ENCODE measurements around the gene ZNF334.

Gene ZNF334

DNA sequence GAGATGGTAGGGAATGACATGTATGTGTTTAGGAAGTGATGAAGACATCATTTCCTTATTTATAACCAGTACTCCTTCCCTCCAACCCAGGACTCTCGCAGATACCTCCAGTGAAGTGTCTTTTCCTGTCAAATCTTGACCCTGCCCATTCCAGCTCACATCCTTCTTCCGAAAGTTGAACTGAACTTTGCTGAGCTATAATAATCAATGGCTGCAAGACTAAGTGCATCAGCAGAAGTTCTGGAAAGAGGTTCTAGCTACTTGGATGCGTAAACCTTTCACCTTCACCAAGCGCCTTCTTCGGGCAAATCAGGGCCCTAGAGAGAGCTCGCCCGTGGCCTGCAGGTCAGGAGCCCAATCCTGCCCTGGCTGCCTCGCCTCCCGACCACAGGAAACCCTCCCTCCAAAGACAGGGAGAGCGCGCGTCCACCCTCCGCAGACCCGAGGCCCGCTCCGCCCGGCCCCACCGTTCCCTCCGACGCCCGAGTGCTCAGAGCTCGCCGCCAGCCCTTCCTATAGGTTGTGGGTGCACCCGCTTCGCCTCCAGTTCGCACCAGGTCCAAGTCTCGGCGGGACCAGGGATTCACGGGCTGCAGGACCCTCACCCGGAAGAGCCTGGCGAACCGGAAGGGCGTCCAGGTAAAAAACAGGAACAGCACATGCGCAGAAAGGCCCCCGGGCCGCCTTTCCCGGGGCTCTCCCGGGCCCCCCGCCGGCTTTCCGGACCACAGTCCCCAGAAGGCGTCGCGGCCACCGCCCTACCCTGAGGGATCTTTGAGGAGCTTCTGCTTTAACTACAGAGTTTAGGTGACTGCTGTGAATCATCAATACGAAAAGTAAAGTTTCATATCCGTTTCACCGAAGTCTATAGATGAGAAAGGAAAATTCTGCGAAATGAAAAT, at the start of gene ZNF334:
Gene ZNF334 (minus strand): TSS at position 617 of the 902 bp plus-strand sequence. CDS start 1,457 bp downstream, outside the sequence.
- TF ChIP-seq, protein P1, sequence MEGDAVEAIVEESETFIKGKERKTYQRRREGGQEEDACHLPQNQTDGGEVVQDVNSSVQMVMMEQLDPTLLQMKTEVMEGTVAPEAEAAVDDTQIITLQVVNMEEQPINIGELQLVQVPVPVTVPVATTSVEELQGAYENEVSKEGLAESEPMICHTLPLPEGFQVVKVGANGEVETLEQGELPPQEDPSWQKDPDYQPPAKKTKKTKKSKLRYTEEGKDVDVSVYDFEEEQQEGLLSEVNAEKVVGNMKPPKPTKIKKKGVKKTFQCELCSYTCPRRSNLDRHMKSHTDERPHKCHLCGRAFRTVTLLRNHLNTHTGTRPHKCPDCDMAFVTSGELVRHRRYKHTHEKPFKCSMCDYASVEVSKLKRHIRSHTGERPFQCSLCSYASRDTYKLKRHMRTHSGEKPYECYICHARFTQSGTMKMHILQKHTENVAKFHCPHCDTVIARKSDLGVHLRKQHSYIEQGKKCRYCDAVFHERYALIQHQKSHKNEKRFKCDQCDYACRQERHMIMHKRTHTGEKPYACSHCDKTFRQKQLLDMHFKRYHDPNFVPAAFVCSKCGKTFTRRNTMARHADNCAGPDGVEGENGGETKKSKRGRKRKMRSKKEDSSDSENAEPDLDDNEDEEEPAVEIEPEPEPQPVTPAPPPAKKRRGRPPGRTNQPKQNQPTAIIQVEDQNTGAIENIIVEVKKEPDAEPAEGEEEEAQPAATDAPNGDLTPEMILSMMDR (IDR thresholded peaks at IDR 0.05; ENCODE audit: control insufficient read depth, insufficient read depth, low read depth, low read length, missing control alignments) = no peak
- no peak for DNase-seq (ENCODE audit: low read depth)
- H3K4me3 ChIP-seq (ENCODE audit: control insufficient read depth, low read depth, low read length) = peak within 1 kb of the TSS; percentile 46

DNA sequence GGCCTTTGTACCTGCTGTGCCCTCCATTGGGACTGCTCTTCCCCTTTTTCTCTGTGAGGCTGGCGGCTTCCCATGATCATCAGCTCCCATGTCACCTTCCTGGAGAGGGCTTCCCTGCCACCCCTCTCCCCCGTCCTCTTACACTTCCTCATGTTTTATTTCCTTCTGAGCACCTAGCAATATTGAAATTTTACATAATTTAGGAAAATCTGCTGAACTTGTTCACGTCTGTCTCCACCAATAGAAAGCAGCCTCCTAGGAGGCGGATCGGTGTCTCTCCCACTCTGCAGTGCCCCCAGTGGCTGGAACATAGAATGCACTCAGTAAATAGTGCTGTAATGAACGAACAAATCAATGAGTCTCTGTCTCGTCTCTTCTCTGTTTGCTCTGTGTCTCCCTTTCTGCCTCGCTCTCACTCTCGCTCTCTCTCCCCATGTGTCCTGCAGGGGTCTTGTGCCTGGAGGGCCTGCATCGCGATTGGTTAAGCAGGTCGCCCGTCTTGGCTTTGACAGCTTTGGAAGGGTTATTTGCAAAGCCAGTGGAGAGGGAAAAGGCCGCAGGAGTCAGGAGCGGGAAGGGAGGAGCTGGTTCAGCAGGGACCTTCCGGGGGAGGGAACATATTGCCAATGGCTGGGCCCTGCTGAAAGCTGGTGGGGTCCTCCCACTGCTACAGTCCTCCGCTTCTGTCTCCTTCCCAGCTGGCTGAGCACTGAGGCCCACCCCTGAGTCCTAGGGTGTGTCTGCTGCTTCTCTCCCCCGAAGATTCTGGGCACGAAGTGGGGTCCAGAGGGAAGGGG, 49.2 kb upstream of the ZNF334 start:
- DNase-seq (ENCODE audit: low read depth) = peak; percentile 16
- TF ChIP-seq, protein P1 (IDR thresholded peaks at IDR 0.05; ENCODE audit: control insufficient read depth, insufficient read depth, low read depth, low read length, missing control alignments) = peak; percentile 80
- peak overlapping the region; percentile 25 for H3K4me3 ChIP-seq (ENCODE audit: control insufficient read depth, low read depth, low read length)

DNA sequence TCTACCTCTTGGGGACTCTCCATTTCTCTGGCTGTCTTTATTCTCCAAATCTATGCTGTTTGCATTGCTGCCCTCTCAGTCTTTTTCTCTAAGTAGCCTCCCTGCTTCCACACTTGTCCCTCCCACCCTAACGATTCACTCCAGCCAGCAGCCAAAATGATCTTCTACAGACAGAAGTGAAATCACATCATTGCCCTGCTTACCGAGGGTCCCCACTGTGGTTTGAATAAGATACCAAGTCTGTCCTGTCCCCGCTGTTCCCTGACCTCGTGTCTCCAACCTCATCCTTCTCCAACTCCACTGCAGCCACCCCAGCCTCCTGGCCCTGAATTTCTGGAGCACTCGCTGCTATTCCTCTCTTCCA, 48.6 kb upstream of the ZNF334 start:
- TF ChIP-seq, protein P1 (IDR thresholded peaks at IDR 0.05; ENCODE audit: control insufficient read depth, insufficient read depth, low read depth, low read length, missing control alignments) = no peak
- DNase-seq (ENCODE audit: low read depth) = no peak
- no peak overlapping the region for H3K4me3 ChIP-seq (ENCODE audit: control insufficient read depth, low read depth, low read length)

DNA sequence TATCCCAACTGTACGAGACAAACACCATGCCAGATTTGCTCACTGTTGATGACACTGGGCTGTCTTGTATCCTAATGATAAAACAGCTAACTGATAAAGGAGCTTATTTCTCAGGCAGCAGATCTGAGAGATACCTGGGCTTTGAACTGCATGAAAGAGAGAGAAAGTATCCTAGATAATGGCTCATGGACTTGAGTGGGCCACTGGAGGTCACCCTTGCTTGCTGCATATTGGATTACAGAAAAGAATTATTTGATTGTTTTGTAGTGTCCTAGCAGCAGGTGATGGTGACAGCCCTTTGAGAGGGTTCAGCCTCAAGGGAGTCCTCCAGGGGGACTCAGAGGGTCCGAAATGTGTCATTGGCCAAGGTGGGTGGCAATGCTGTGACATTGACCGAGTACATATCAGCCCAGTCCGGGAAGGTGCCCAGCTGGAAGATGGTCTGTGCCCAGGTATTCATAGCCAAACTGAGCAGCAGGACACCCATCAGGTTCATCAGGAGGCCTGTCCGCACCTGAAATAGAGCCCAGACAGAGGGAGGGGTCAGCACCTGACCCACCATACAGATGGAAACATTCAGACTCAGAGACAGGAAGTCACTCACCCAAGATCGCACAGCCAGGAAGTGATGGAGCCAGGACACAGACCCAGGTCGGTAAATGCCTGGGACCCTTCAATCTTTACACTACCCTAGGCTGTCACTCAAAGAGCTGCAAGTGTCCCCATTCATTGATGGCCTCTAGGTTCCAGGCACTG, 46.5 kb upstream of the ZNF334 start:
- no peak for DNase-seq (ENCODE audit: low read depth)
- H3K4me3 ChIP-seq (ENCODE audit: control insufficient read depth, low read depth, low read length) = no peak overlapping the region
- TF ChIP-seq, protein P1 (IDR thresholded peaks at IDR 0.05; ENCODE audit: control insufficient read depth, insufficient read depth, low read depth, low read length, missing control alignments) = no peak

DNA sequence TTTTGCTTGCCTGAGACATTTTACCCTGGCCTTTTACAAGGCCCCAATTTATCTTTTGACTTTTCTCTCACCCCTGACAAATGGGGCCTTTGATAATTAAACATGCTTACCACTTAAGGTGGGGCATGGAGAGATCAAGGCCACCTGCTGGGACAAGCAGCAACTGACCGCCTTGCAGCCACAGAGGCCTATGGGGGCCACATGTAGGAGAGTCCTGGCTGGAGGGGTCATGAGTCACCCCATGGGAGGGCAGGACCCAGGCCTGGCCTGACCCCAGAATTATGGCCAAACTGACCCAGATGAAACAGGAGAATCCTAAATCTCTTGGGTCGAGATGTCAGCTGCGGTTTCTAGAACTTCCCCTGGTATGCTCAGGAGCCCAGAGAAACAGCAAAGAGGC, 45.6 kb upstream of the ZNF334 start:
- TF ChIP-seq, protein P1 (IDR thresholded peaks at IDR 0.05; ENCODE audit: control insufficient read depth, insufficient read depth, low read depth, low read length, missing control alignments) = no peak
- H3K4me3 ChIP-seq (ENCODE audit: control insufficient read depth, low read depth, low read length) = no peak overlapping the region
- DNase-seq (ENCODE audit: low read depth) = no peak

DNA sequence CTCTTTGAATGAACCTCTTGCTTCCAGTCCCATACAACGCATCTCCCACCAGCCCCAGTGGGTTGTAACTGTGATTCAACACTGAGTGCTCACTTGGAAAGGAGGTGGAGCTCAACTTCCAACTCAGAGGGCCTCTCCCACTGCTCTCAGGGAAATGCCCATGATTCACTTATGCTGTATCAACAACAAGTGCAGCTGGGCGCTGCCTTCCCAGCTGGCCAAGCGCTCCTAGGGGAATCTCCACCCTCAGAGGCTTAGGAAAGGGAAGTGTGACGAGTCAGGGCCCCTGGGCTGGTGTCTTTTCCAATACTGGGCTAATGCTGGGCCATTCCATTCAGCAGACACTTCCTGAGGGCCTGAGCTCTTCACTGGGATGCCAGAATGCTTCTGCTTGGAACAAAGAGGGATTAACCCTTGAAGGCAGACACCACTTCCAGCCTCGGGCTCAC, 45.2 kb upstream of the ZNF334 start:
- TF ChIP-seq, protein P1 (IDR thresholded peaks at IDR 0.05; ENCODE audit: control insufficient read depth, insufficient read depth, low read depth, low read length, missing control alignments) = no peak
- H3K4me3 ChIP-seq (ENCODE audit: control insufficient read depth, low read depth, low read length) = no peak overlapping the region
- DNase-seq (ENCODE audit: low read depth) = peak; percentile 57

Data from AG09309 (cell line).